Astrocyte (in vitro differentiated cells and primary cell): ENCODE data around the gene NLGN2.

Experiments used
- CTCF ChIP-seq: IDR thresholded peaks from 2 replicates; pipeline ENCODE4 v1.5.1; 2011; ENCODE audit warnings: low read depth, mild to moderate bottlenecking, inconsistent platforms, low read length, moderate library complexity; ENCODE audit not compliant: insufficient read depth
- EZH2 ChIP-seq: IDR thresholded peaks from 2 replicates; pipeline ENCODE4 v1.6.1; 2012; ENCODE audit warnings: mild to moderate bottlenecking, low read length, inconsistent platforms; ENCODE audit not compliant: insufficient read depth

DNA sequence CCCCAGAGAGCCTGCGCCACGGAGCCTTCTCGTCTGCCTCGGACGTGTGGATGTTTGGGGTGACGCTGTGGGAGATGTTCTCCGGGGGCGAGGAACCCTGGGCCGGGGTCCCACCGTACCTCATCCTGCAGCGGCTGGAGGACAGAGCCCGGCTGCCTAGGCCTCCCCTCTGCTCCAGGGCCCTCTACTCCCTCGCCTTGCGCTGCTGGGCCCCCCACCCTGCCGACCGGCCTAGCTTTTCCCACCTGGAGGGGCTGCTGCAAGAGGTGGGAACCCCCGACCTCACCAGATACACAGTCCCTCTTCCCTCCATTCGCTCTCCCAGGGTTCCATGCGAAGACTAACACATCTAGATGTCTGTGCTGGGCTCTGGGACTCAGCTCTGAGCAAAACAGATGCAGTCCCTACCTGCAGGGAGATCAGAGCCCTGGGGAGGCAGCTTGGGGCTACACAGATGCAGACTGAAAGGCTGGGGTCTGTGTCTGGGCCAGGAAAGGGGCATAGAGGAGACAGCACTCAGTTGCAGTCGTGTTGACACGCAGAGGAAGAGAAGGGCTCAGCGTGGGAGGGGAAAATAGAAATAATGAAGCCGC is 23.1 kb upstream of the NLGN2 start:
- TF ChIP-seq EZH2 (no peak), CTCF (no peak)
